Measurements from ENCODE around the gene ITPA. TPM values are rescaled to one million over a fixed set of nuclear protein-coding genes. Genes with fewer than 3 reads are reported as not detected.

ITPA gene
- total and polyA plus RNA-seq, 2 of the 8 experiments (the other 6 are each of a cell fraction or from before 2014, with no cell fraction given), result 88.2 to 94.0 TPM

DNA sequence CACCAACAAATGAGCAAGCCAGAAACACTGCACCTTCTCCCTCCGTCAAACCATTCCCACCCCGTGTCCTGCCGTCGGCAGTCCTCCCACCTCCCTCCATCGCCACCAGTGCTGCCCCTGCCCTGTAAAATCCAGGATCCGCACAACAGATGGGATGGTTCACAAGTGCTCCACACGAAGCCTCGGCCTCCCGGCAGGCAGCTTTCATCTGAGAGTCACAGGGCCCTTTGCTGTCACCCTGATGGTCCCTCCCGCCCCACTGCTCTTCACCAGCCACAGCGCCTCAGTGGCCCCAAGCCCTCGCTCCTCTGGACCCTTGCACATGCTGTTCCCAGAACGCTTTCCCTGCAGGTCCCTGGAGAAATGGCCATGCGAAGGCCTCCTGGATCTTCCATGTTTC, 17.6 kb downstream of the ITPA start:
- Histone ChIP-seq H2AK5ac (ENCODE audit: low read depth, low read length) (no peak overlapping the region), H3K27ac (ENCODE audit: low read depth, low read length) (no peak overlapping the region), H3K4me1 (replicated peaks in 1 of 4; ENCODE audit: control insufficient read depth in 3 of 4, insufficient read depth in 4 of 4, low read length in 3 of 4) (no peaks in the 10 kb centered on the region; a peak in 1 of 7 replicates), H3K9ac (replicated peaks in 1 of 4; ENCODE audit: extremely low read depth in 1 of 4, low read depth in 3 of 4, low read length in 3 of 4) (no peak overlapping the region), H3K23ac (ENCODE audit: insufficient read length) (no peak overlapping the region), H2BK12ac (ENCODE audit: low read depth, low read length) (no peak overlapping the region), H3K18ac (ENCODE audit: extremely low read depth, low read length) (no peak overlapping the region), H3K14ac (ENCODE audit: insufficient read length) (no peak overlapping the region), H3K79me1 (ENCODE audit: low read depth, low read length) (no peaks in the 10 kb centered on the region; the same call in 1 of the 2 replicates), H2BK20ac (ENCODE audit: low read length) (no peak overlapping the region), H4K5ac (ENCODE audit: insufficient read length, low read depth, low read length) (no peak overlapping the region), H2BK15ac (ENCODE audit: low read length) (no peak overlapping the region), H2BK5ac (ENCODE audit: low read depth, low read length) (no peak overlapping the region), H4K91ac (replicated peaks; ENCODE audit: insufficient read length, low read length) (no peak overlapping the region), H3K4me3 (ENCODE audit: extremely low read depth in 1 of 4, insufficient read depth in 2 of 4, low read depth in 3 of 4, low read length in 4 of 4) (no peak overlapping the region), H3K36me3 (ENCODE audit: control insufficient read depth in 2 of 4, insufficient read depth in 4 of 4, low read length in 3 of 4) (peaks cover 0 to 12% (median 5%) of the 10 kb centered on the region in 4 experiments; a peak in 6 of 8 replicates), H4K8ac (ENCODE audit: extremely low read depth, insufficient read depth, low read length) (peak overlapping the region; percentile 3; the same call in 1 of the 2 replicates), H3K79me2 (ENCODE audit: control insufficient read depth in 1 of 2, insufficient read depth in 2 of 2, low read length in 2 of 2) (no peaks in the 10 kb centered on the region), H3K56ac (replicated peaks; ENCODE audit: insufficient read length, low read depth, low read length) (no peak overlapping the region), H3K4ac (replicated peaks; ENCODE audit: insufficient read length, low read depth, low read length) (no peak overlapping the region), H3K27me3 (replicated peaks in 1 of 4; ENCODE audit: control insufficient read depth in 3 of 4, extremely low read depth in 1 of 4, insufficient read depth in 3 of 4, low read length in 3 of 4) (no peaks in the 10 kb centered on the region), H2AFZ (ENCODE audit: low read length) (no peak overlapping the region), H2BK120ac (replicated peaks; ENCODE audit: low read depth, low read length) (no peak overlapping the region), H4K20me1 (replicated peaks in 1 of 2; ENCODE audit: control insufficient read depth in 1 of 2, insufficient read depth in 2 of 2, low read length in 2 of 2) (peaks cover 0 to 2% of the 10 kb centered on the region in 2 experiments), H3K9me3 (ENCODE audit: insufficient read depth in 2 of 2, low read depth in 1 of 2, low read length in 1 of 2) (no peaks in the 10 kb centered on the region), H3K23me2 (ENCODE audit: low read depth, low read length) (no peaks in the 10 kb centered on the region), H3K4me2 (ENCODE audit: insufficient read depth in 1 of 2, low read depth in 2 of 2, low read length in 2 of 2) (no peak overlapping the region)
- FAIRE-seq (no peak), DNase-seq (ENCODE audit: low read depth in 1 of 2, low spot score in 2 of 2) (no peak)
- POLR2A ChIA-PET (ENCODE audit: partially characterized antibody), result interaction anchor here (0.6 to 8.1 kb wide), 5 partner anchors 10 to 21 kb away, joined by 3 to 61 read pairs (median 5); partner anchors contain the start of gene SLC4A11
- CTCF ChIA-PET (ENCODE audit: partially characterized antibody), result interaction anchor here (0.5 to 2.5 kb wide), 5 partner anchors 8 to 110 kb away, joined by 3 to 12 read pairs (median 3); no protein-coding TSS in a partner anchor
- TF ChIP-seq POU5F1 (IDR thresholded peaks at IDR 0.05; ENCODE audit: low read depth, low read length) (no peak), JUND (IDR thresholded peaks at IDR 0.05; ENCODE audit: low read length) (no peak), TBP (IDR thresholded peaks at IDR 0.05; ENCODE audit: low read depth, low read length) (no peak), HDAC2 (IDR thresholded peaks at IDR 0.05; ENCODE audit: borderline replicate concordance in 1 of 2, low read depth in 2 of 2, low read length in 2 of 2) (no peak), RNF2 (IDR thresholded peaks at IDR 0.05; ENCODE audit: borderline replicate concordance, low read depth, low read length, missing control alignments, poor library complexity, severe bottlenecking) (no peak), MAFK (IDR thresholded peaks at IDR 0.05; ENCODE audit: low read depth, low read length) (no peak), SP2 (IDR thresholded peaks at IDR 0.05; ENCODE audit: low read length) (no peak), CHD2 (IDR thresholded peaks at IDR 0.05; ENCODE audit: low read length) (no peak)
- TF ChIP-seq, protein P1, sequence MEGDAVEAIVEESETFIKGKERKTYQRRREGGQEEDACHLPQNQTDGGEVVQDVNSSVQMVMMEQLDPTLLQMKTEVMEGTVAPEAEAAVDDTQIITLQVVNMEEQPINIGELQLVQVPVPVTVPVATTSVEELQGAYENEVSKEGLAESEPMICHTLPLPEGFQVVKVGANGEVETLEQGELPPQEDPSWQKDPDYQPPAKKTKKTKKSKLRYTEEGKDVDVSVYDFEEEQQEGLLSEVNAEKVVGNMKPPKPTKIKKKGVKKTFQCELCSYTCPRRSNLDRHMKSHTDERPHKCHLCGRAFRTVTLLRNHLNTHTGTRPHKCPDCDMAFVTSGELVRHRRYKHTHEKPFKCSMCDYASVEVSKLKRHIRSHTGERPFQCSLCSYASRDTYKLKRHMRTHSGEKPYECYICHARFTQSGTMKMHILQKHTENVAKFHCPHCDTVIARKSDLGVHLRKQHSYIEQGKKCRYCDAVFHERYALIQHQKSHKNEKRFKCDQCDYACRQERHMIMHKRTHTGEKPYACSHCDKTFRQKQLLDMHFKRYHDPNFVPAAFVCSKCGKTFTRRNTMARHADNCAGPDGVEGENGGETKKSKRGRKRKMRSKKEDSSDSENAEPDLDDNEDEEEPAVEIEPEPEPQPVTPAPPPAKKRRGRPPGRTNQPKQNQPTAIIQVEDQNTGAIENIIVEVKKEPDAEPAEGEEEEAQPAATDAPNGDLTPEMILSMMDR (IDR thresholded peaks at IDR 0.05; ENCODE audit: control extremely low read depth in 1 of 3, insufficient read depth in 1 of 3, low read depth in 1 of 3, low read length in 3 of 3), result no peak
- WGBS, 2 experiments (ENCODE audit: extremely low coverage in 1 of 2, insufficient coverage in 1 of 2, insufficient read length in 1 of 2, insufficient replicate concordance in 2 of 2, low coverage in 1 of 2, low lambda C conversion rate in 2 of 2, missing lambda C conversion rate in 1 of 2), result 93% methylated on average over 13 of the region's 14 CpGs; no CpG with 5 or more reads in 1 of the 2 experiments
